Bronchial epithelial cell (primary cell): Measurements from ENCODE around the gene DLGAP1. TPM values are rescaled to one million over a fixed set of nuclear protein-coding genes. Genes with fewer than 3 reads are reported as not detected.

Source experiments
- DNase-seq: peaks from one replicate; pipeline ENCODE4 v3.0.0-alpha.2; 2010; ENCODE audit warnings: low read depth
- FAIRE-seq: peaks from 2 replicates; lab custom pipeline; 2011; peaks lifted over from hg19 to GRCh38; lab: Jason Lieb, UNC
- H3K27me3 ChIP-seq: 2 replicates; pipeline ENCODE4 v1.5.1; 2011; ENCODE audit warnings: low read length; ENCODE audit not compliant: control insufficient read depth, insufficient read depth
- H3K36me3 ChIP-seq: 2 replicates; pipeline ENCODE4 v1.5.1; 2011; ENCODE audit warnings: low read length; ENCODE audit not compliant: control insufficient read depth, insufficient read depth
- H3K4me3 ChIP-seq: 2 replicates; pipeline ENCODE4 v1.5.1; 2011; ENCODE audit warnings: mild to moderate bottlenecking, low read depth, low read length, control low read depth
- total RNA-seq: library from RNA; depleted of rRNA; stranded (reverse); fragments of >200 nt; gene quantifications from 2 replicates; pipeline ENCODE4 v1.2.1, GENCODE V29; 2014
- TF ChIP-seq, protein P1 (sequence below): IDR thresholded peaks from 2 replicates; pipeline ENCODE4 v1.5.1; 2011; ENCODE audit warnings: mild to moderate bottlenecking, moderate library complexity, low read length, control low read depth, inconsistent platforms; ENCODE audit not compliant: insufficient read depth, severe bottlenecking

DLGAP1 gene
- total RNA-seq, 1 donor from 2014 or later = not detected

- H3K36me3 ChIP-seq = no peaks in the 10 kb centered on the region
- H3K4me3 ChIP-seq = no peak overlapping the region
- no peak for FAIRE-seq
- TF ChIP-seq, protein P1, sequence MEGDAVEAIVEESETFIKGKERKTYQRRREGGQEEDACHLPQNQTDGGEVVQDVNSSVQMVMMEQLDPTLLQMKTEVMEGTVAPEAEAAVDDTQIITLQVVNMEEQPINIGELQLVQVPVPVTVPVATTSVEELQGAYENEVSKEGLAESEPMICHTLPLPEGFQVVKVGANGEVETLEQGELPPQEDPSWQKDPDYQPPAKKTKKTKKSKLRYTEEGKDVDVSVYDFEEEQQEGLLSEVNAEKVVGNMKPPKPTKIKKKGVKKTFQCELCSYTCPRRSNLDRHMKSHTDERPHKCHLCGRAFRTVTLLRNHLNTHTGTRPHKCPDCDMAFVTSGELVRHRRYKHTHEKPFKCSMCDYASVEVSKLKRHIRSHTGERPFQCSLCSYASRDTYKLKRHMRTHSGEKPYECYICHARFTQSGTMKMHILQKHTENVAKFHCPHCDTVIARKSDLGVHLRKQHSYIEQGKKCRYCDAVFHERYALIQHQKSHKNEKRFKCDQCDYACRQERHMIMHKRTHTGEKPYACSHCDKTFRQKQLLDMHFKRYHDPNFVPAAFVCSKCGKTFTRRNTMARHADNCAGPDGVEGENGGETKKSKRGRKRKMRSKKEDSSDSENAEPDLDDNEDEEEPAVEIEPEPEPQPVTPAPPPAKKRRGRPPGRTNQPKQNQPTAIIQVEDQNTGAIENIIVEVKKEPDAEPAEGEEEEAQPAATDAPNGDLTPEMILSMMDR = no peak
- H3K27me3 ChIP-seq = no peaks in the 10 kb centered on the region
- DNase-seq = no peak
These were observed 51.3 kb downstream of the DLGAP1 start for GRCh38 chr18:4403836-4404235.

DNA sequence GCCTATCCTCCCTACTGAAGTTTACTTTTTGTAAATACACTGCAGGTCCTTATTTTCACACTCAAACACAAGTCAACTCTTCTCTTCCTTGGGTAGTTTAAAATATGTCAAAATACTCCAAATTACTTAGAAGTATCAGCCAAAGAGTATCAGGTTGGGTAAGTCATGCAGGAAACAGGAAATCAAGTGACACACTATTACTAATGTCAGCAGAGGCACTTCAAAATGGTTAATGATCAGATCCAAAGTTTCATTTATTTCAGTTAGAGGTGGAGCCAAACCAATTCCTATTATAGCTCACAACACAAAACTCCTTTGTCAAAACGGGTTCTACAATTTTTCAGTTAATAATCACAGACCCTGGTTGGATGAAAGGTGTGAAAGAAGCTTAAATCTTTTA, 54.2 kb downstream of the DLGAP1 start:
- FAIRE-seq = no peak
- TF ChIP-seq, protein P1 = no peak
- Histone ChIP-seq H3K27me3 (no peaks in the 10 kb centered on the region), H3K4me3 (no peak overlapping the region), H3K36me3 (no peaks in the 10 kb centered on the region)
- DNase-seq = no peak

- H3K27me3 ChIP-seq = no peaks in the 10 kb centered on the region
- FAIRE-seq = no peak
- DNase-seq = no peak
- TF ChIP-seq, protein P1 = no peak
- no peak overlapping the region for H3K4me3 ChIP-seq
- H3K36me3 ChIP-seq = no peaks in the 10 kb centered on the region
These were observed 55.2 kb downstream of the DLGAP1 start for GRCh38 chr18:4399929-4400328.

DNA sequence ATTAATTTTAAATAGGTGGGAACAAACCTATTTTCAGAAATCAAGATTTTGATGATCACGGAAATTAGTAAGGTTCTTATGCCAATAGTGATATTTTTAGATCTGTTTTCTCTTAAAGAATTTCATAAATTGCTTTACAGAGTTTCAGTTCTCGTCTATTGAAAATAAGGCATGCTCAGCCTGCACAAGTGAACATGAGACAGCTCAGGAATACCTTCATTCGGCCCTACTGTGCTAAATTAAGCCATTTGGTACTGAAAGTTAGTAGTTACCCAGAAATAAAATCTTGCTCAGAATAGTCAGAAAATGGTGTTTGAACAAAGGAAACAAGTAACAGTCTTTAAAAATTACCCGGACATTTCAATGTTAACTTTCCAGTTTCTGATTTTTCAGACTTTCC, 60.4 kb downstream of the DLGAP1 start:
- TF ChIP-seq, protein P1 = no peak
- DNase-seq (no peak), FAIRE-seq (no peak)
- H3K27me3 ChIP-seq = no peaks in the 10 kb centered on the region
- H3K36me3 ChIP-seq = no peaks in the 10 kb centered on the region
- H3K4me3 ChIP-seq = no peak overlapping the region

GRCh38 chr18:4391859-4392258, 63.2 kb downstream of the DLGAP1 start:
- H3K27me3 ChIP-seq = no peaks in the 10 kb centered on the region
- H3K4me3 ChIP-seq = no peak overlapping the region
- TF ChIP-seq, protein P1 = no peak
- H3K36me3 ChIP-seq = no peaks in the 10 kb centered on the region
- DNase-seq (no peak), FAIRE-seq (no peak)

DNA sequence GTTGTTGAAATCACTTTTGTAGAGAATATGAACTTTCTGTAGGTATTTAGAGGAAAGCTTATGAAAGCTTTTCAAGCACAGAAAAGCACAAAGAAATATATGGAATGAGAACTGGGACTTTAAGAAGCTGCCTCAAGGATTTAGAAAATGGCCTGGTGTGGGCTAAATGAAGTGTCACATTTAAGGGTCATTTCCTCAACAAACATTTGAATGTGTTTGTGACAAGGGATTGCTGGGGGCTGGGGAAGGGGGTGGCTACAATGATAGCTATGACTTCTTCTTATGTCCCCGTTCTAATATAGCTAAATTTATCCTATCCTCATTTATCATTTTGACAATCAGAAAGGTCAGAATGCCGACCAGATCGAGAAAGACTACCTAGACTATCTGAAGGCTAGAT, 69.2 kb downstream of the DLGAP1 start:
- H3K36me3 ChIP-seq = no peaks in the 10 kb centered on the region
- TF ChIP-seq, protein P1 = no peak
- no peaks in the 10 kb centered on the region for H3K27me3 ChIP-seq
- FAIRE-seq (no peak), DNase-seq (no peak)
- no peak overlapping the region for H3K4me3 ChIP-seq
